CD14-positive monocyte (primary cell): ENCODE data around the gene LRRC7. TPM values are rescaled to one million over a fixed set of nuclear protein-coding genes. Genes with fewer than 3 reads are reported as not detected.

Source experiments
- DNase-seq, 3 donors: peaks; one replicate each; pipeline ENCODE4 v3.0.0-alpha.2; 2011 to 2022
- H2AFZ ChIP-seq: 2 replicates; pipeline ENCODE4 v1.6.0; 2012; ENCODE audit warnings: mild to moderate bottlenecking, low read depth, low read length, inconsistent platforms; ENCODE audit not compliant: insufficient read depth, poor library complexity, severe bottlenecking
- H3K27ac ChIP-seq, 2 donors: 1 replicate in 1 of 2; 2 replicates in 1 of 2; pipeline ENCODE4 v1.5.1; 2012 to 2013; ENCODE audit warnings: low read length in 2 of 2, control low read depth in 1 of 2, inconsistent platforms in 1 of 2, low read depth in 1 of 2, mild to moderate bottlenecking in 1 of 2
- H3K27me3 ChIP-seq, 2 donors: one replicate each; pipeline versions ENCODE4 v1.6.0 to v1.6.1; 2011 to 2013; ENCODE audit warnings: low read length in 2 of 2; ENCODE audit not compliant: control insufficient read depth in 2 of 2, insufficient read depth in 2 of 2
- H3K36me3 ChIP-seq, 2 donors: replicated peaks in 1 of 2; 1 replicate in 1 of 2; 2 replicates in 1 of 2; pipeline versions ENCODE4 v1.5.1 to v1.6.1; 2012 to 2013; ENCODE audit warnings: low read length in 2 of 2, control low read depth in 1 of 2, inconsistent platforms in 1 of 2, mild to moderate bottlenecking in 1 of 2; ENCODE audit not compliant: insufficient read depth in 2 of 2, control insufficient read depth in 1 of 2
- H3K4me1 ChIP-seq, 2 donors: 1 replicate in 1 of 2; 2 replicates in 1 of 2; pipeline versions ENCODE4 v1.5.1 to v1.6.1; 2012 to 2013; ENCODE audit warnings: low read length in 2 of 2, control low read depth in 1 of 2, inconsistent platforms in 1 of 2, mild to moderate bottlenecking in 1 of 2, moderate library complexity in 1 of 2; ENCODE audit not compliant: insufficient read depth in 2 of 2, control insufficient read depth in 1 of 2
- H3K4me2 ChIP-seq: replicated peaks from 2 replicates; pipeline ENCODE3; 2012; ENCODE audit warnings: low read length, moderate library complexity, mild to moderate bottlenecking; ENCODE audit not compliant: poor library complexity, severe bottlenecking; ENCODE audit errors: extremely low read depth
- H3K4me3 ChIP-seq, 3 experiments: fragments of 200-600 bp in 1 of 3; sonication (generic) in 1 of 3; replicated peaks in 1 of 3; 1 replicate in 2 of 3; 2 replicates in 1 of 3; pipeline ENCODE4 v1.5.1; 2011 to 2013; ENCODE audit warnings: low read length in 3 of 3, mild to moderate bottlenecking in 3 of 3, control low read depth in 2 of 3, low read depth in 2 of 3, inconsistent platforms in 1 of 3, moderate library complexity in 1 of 3
- H3K79me2 ChIP-seq: 2 replicates; pipeline ENCODE4 v1.6.0; 2012; ENCODE audit warnings: mild to moderate bottlenecking, control low read depth, inconsistent platforms, low read length, moderate library complexity; ENCODE audit not compliant: insufficient read depth
- H3K9ac ChIP-seq: 2 replicates; pipeline ENCODE4 v1.6.0; 2017; ENCODE audit warnings: low read length, mild to moderate bottlenecking; ENCODE audit not compliant: insufficient read depth, poor library complexity, severe bottlenecking
- H3K9me3 ChIP-seq, 2 donors: replicated peaks in 1 of 2; 1 replicate in 1 of 2; 2 replicates in 1 of 2; pipeline versions ENCODE4 v1.5.1 to v1.6.1; 2012 to 2013; ENCODE audit warnings: low read length in 2 of 2, control low read depth in 1 of 2; ENCODE audit not compliant: control insufficient read depth in 1 of 2, insufficient read depth in 1 of 2
- H4K20me1 ChIP-seq: 2 replicates; pipeline ENCODE4 v1.6.0; 2012; ENCODE audit warnings: mild to moderate bottlenecking, low read length, control low read depth, moderate library complexity; ENCODE audit not compliant: insufficient read depth
- H3K27ac Mint-ChIP-seq, 7 donors: one replicate each; pipeline ENCODE4 v1.8.0; 2020; ENCODE audit warnings: mild to moderate bottlenecking in 7 of 7, mixed read lengths in 7 of 7, moderate library complexity in 6 of 7, inconsistent platforms in 2 of 7
- H3K27me3 Mint-ChIP-seq, 3 donors: one replicate each; pipeline ENCODE4 v1.8.0; 2021 to 2022; ENCODE audit warnings: low read depth in 3 of 3, mild to moderate bottlenecking in 3 of 3, mixed read lengths in 3 of 3, moderate library complexity in 3 of 3, inconsistent platforms in 1 of 3
- H3K36me3 Mint-ChIP-seq, 2 donors: one replicate each; pipeline ENCODE4 v1.8.0; 2020; ENCODE audit warnings: mixed read lengths in 2 of 2, inconsistent platforms in 1 of 2, mild to moderate bottlenecking in 1 of 2
- H3K4me1 Mint-ChIP-seq: one replicate; pipeline ENCODE4 v1.8.0; 2020; ENCODE audit warnings: mild to moderate bottlenecking, mixed read lengths
- H3K4me3 Mint-ChIP-seq, 2 donors: one replicate each; pipeline ENCODE4 v1.8.0; 2020; ENCODE audit warnings: mild to moderate bottlenecking in 2 of 2, mixed read lengths in 2 of 2, moderate library complexity in 1 of 2
- H3K9me3 Mint-ChIP-seq, 7 donors: one replicate each; pipeline ENCODE4 v1.8.0; 2020 to 2022; ENCODE audit warnings: mixed read lengths in 7 of 7, mild to moderate bottlenecking in 6 of 7, moderate library complexity in 6 of 7, inconsistent platforms in 2 of 7
- intact Hi-C, 2 donors: fragments of 100-400 bp; cut with micrococcal nuclease; formaldehyde crosslinking; loops; one replicate each; pipeline versions ENCODE4 v1.15.0 to v1.15.1; 2023
- polyA plus RNA-seq, 3 donors: library from polyadenylated mRNA; depleted of rRNA in 1 of 3; unstranded in 2 of 3; stranded (reverse) in 1 of 3; fragments of 300-500 nt in 2 of 3; fragments of >200 nt in 1 of 3; fragmentation: Illumina TruSeq in 2 of 3; gene quantifications; 1 replicate in 2 of 3; 2 replicates in 1 of 3; pipeline ENCODE4 v1.2.3, GENCODE V29; 2012 to 2021
- TF ChIP-seq, protein P1 (sequence below): fragments of 200-600 bp; IDR thresholded peaks from one replicate; pipeline ENCODE4 v1.8.0; 2022; ENCODE audit warnings: antibody characterized with exemption, mild to moderate bottlenecking

Gene LRRC7
- polyA plus RNA-seq, 3 donors: not detected

DNA sequence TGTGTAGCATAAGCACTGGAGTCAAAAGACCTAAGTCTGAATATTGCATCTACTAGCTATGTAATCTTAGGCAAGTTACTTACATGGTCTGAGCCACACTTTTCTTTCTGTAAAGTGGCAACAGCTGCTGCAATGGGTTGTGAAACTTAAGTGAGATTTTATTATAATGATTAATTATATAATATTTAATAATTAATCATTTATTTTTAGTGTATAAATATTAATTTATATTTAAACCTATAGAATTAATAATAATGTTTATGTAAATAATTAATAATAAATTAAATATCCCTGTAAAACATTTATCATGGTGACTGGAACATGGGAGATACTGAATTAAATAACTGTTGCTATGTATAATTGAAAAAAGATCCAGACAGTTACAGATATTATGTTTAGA is 457.3 kb downstream of the LRRC7 start:
- intact Hi-C loops: no loop called here
- Histone ChIP-seq H3K27me3 (no peaks in the 10 kb centered on the region), H3K4me3 (no peak overlapping the region), H3K36me3 (no peaks in the 10 kb centered on the region), H2AFZ (no peak overlapping the region), H3K4me2 (no peak overlapping the region), H3K9ac (no peak overlapping the region), H3K79me2 (no peaks in the 10 kb centered on the region), H3K4me1 (no peaks in the 10 kb centered on the region), H4K20me1 (no peaks in the 10 kb centered on the region), H3K27ac (no peak overlapping the region), H3K9me3 (no peaks in the 10 kb centered on the region)
- Mint-ChIP-seq H3K4me1 (no peaks in the 10 kb centered on the region), H3K27me3 (peaks cover 0 to 2% (median 0%) of the 10 kb centered on the region in 3 donors), H3K27ac (no peak overlapping the region), H3K9me3 (no peaks in the 10 kb centered on the region), H3K36me3 (no peaks in the 10 kb centered on the region), H3K4me3 (no peak overlapping the region)
- no peak for DNase-seq
- TF ChIP-seq, protein P1, sequence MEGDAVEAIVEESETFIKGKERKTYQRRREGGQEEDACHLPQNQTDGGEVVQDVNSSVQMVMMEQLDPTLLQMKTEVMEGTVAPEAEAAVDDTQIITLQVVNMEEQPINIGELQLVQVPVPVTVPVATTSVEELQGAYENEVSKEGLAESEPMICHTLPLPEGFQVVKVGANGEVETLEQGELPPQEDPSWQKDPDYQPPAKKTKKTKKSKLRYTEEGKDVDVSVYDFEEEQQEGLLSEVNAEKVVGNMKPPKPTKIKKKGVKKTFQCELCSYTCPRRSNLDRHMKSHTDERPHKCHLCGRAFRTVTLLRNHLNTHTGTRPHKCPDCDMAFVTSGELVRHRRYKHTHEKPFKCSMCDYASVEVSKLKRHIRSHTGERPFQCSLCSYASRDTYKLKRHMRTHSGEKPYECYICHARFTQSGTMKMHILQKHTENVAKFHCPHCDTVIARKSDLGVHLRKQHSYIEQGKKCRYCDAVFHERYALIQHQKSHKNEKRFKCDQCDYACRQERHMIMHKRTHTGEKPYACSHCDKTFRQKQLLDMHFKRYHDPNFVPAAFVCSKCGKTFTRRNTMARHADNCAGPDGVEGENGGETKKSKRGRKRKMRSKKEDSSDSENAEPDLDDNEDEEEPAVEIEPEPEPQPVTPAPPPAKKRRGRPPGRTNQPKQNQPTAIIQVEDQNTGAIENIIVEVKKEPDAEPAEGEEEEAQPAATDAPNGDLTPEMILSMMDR: no peak

DNA sequence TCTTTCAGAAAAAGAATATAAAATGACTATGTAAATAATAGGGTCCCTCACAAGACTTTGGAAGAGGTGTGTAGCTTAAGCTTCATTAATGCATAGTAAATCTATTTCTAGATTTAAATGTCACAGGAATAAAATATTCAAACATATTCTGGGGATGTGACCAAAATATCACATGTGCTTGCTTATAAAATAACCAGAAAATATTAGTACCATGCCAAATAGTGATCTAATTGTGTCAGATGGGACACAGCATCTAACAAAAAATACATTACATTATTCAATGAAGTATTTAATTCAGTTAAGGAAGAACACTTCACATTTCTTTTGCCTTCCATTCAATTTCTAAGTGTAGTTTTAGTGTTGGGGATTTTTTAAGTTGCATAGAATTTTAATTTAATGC is 458.1 kb downstream of the LRRC7 start:
- DNase-seq: no peak
- Mint-ChIP-seq H3K27ac (no peak overlapping the region), H3K27me3 (peaks cover 0 to 4% (median 2%) of the 10 kb centered on the region in 3 donors), H3K4me1 (no peaks in the 10 kb centered on the region), H3K9me3 (peaks cover 0 to under 1% (median 0%) of the 10 kb centered on the region in 7 donors), H3K36me3 (no peaks in the 10 kb centered on the region), H3K4me3 (no peak overlapping the region)
- Histone ChIP-seq H3K4me1 (no peaks in the 10 kb centered on the region), H3K9ac (no peak overlapping the region), H3K27me3 (no peaks in the 10 kb centered on the region), H3K27ac (no peak overlapping the region), H3K4me3 (no peak overlapping the region), H3K4me2 (no peak overlapping the region), H3K79me2 (no peaks in the 10 kb centered on the region), H3K9me3 (no peaks in the 10 kb centered on the region), H4K20me1 (no peaks in the 10 kb centered on the region), H2AFZ (no peak overlapping the region), H3K36me3 (no peaks in the 10 kb centered on the region)
- TF ChIP-seq, protein P1: no peak
- intact Hi-C loops: no loop called here
